GM23338 (cell line): ENCODE data around the gene SLC27A4. TPM values are rescaled to one million over a fixed set of nuclear protein-coding genes. Genes with fewer than 3 reads are reported as not detected.

Experiments
- ATAC-seq: fragments of 200-7000 bp; cut with Tn5 transposase; 3 replicates; pipeline ENCODE4 v1.9.1; 2020
- DNase-seq: peaks from one replicate; pipeline ENCODE4 v3.0.0-alpha.2; 2015; ENCODE audit warnings: low spot score
- H2AFZ ChIP-seq: fragments of 200-600 bp; sonication (generic); 2 replicates; pipeline ENCODE4 v1.8.0; 2016; ENCODE audit warnings: antibody characterized with exemption, mild to moderate bottlenecking, moderate library complexity
- H3F3A ChIP-seq: fragments of 200-600 bp; sonication (generic); replicated peaks from 2 replicates; pipeline ENCODE4 v1.8.0; 2017; ENCODE audit warnings: antibody characterized with exemption, mixed run types, low read depth
- H3K27ac ChIP-seq: fragments of 200-600 bp; sonication (generic); 2 replicates; pipeline ENCODE4 v1.6.1; 2016; ENCODE audit warnings: low read depth
- H3K27me3 ChIP-seq: fragments of 200-600 bp; sonication (generic); 2 replicates; pipeline ENCODE4 v1.8.0; 2016; ENCODE audit warnings: mild to moderate bottlenecking, mixed run types, moderate library complexity; ENCODE audit not compliant: insufficient read depth
- H3K36me3 ChIP-seq: fragments of 200-600 bp; sonication (generic); 2 replicates; pipeline ENCODE4 v1.8.0; 2016; ENCODE audit warnings: mild to moderate bottlenecking; ENCODE audit not compliant: insufficient read depth
- H3K4me1 ChIP-seq: fragments of 200-600 bp; sonication (generic); 2 replicates; pipeline ENCODE4 v1.8.0; 2016; ENCODE audit warnings: mild to moderate bottlenecking, moderate library complexity; ENCODE audit not compliant: insufficient read depth
- H3K4me2 ChIP-seq: fragments of 200-600 bp; sonication (generic); 2 replicates; pipeline ENCODE4 v1.7.1; 2017; ENCODE audit warnings: mixed run types
- H3K4me3 ChIP-seq: fragments of 200-600 bp; sonication (generic); 2 replicates; pipeline ENCODE4 v1.6.1; 2016; ENCODE audit warnings: mixed run types
- H3K79me2 ChIP-seq: fragments of 200-600 bp; sonication (generic); replicated peaks from 2 replicates; pipeline ENCODE4 v1.8.0; 2017; ENCODE audit warnings: mild to moderate bottlenecking; ENCODE audit not compliant: insufficient read depth
- H3K9me2 ChIP-seq: fragments of 200-600 bp; sonication (generic); 2 replicates; pipeline ENCODE4 v1.8.0; 2017; ENCODE audit not compliant: insufficient read depth
- H4K20me1 ChIP-seq: fragments of 200-600 bp; sonication (generic); replicated peaks from 2 replicates; pipeline ENCODE4 v1.8.0; 2017; ENCODE audit warnings: mild to moderate bottlenecking; ENCODE audit not compliant: insufficient read depth
- H3K27ac Mint-ChIP-seq: 2 replicates; pipeline ENCODE4 v1.8.0; 2020; ENCODE audit warnings: inconsistent platforms, mild to moderate bottlenecking, moderate library complexity, mixed read lengths
- H3K27me3 Mint-ChIP-seq: 3 replicates; pipeline ENCODE4 v1.8.0; 2022; ENCODE audit warnings: low read depth, mild to moderate bottlenecking, moderate library complexity, mixed read lengths, inconsistent platforms; ENCODE audit not compliant: insufficient read depth, poor library complexity
- H3K36me3 Mint-ChIP-seq: 3 replicates; pipeline ENCODE4 v1.8.0; 2021; ENCODE audit warnings: low read depth, mild to moderate bottlenecking, inconsistent platforms, moderate library complexity, mixed read lengths
- H3K4me1 Mint-ChIP-seq: 3 replicates; pipeline ENCODE4 v1.8.0; 2020; ENCODE audit warnings: mild to moderate bottlenecking, inconsistent platforms, mixed read lengths
- H3K4me3 Mint-ChIP-seq: 3 replicates; pipeline ENCODE4 v1.8.0; 2021; ENCODE audit warnings: moderate library complexity, mild to moderate bottlenecking, inconsistent platforms, mixed read lengths
- H3K9me3 Mint-ChIP-seq: 3 replicates; pipeline ENCODE4 v1.8.0; 2020; ENCODE audit warnings: moderate library complexity, mild to moderate bottlenecking, inconsistent platforms, mixed read lengths
- CREB1 ChIP-seq: fragments of 250-450 bp; sonication (Bioruptor Pico); IDR thresholded peaks from 2 replicates; pipeline ENCODE4 v1.5.0; 2020; ENCODE audit warnings: low read depth, mild to moderate bottlenecking, moderate library complexity
- EZH2 ChIP-seq: fragments of 200-600 bp; sonication (generic); IDR thresholded peaks from one replicate; pipeline ENCODE4 v1.8.0; 2017; ENCODE audit warnings: antibody characterized with exemption, mild to moderate bottlenecking, low read depth; ENCODE audit not compliant: unreplicated experiment
- EZH2phosphoT487 ChIP-seq: fragments of 200-600 bp; sonication (generic); IDR thresholded peaks from one replicate; pipeline ENCODE4 v1.8.1; 2018; ENCODE audit warnings: antibody characterized with exemption; ENCODE audit not compliant: unreplicated experiment
- JUNB ChIP-seq: IDR thresholded peaks from one replicate; pipeline ENCODE4 v1.6.1; 2016; ENCODE audit warnings: antibody characterized with exemption; ENCODE audit not compliant: unreplicated experiment
- NANOG ChIP-seq: IDR thresholded peaks from 2 replicates; pipeline ENCODE4 v1.6.1; 2016; ENCODE audit warnings: antibody characterized with exemption, borderline replicate concordance
- POLR2AphosphoS5 ChIP-seq: IDR thresholded peaks from 2 replicates; pipeline ENCODE4 v1.6.1; 2016; ENCODE audit warnings: antibody characterized with exemption, low read depth
- REST ChIP-seq: IDR thresholded peaks from one replicate; pipeline ENCODE4 v1.6.1; 2018; ENCODE audit warnings: antibody characterized with exemption; ENCODE audit not compliant: unreplicated experiment
- STAT1 ChIP-seq: IDR thresholded peaks from one replicate; pipeline ENCODE4 v1.6.1; 2016; ENCODE audit warnings: antibody characterized with exemption; ENCODE audit not compliant: unreplicated experiment
- ZNF114 ChIP-seq: fragments of 250-450 bp; sonication (Bioruptor Pico); IDR thresholded peaks from 2 replicates; pipeline ENCODE4 v1.5.0; 2020; ENCODE audit warnings: mild to moderate bottlenecking, moderate library complexity
- ZNF331 ChIP-seq: fragments of 250-450 bp; sonication (Bioruptor Pico); IDR thresholded peaks from 2 replicates; pipeline ENCODE4 v1.5.0; 2020; ENCODE audit warnings: low read depth, mild to moderate bottlenecking, moderate library complexity
- ZNF462 ChIP-seq: fragments of 250-450 bp; sonication (Bioruptor Pico); IDR thresholded peaks from 2 replicates; pipeline ENCODE4 v1.5.0; 2020; ENCODE audit warnings: mild to moderate bottlenecking, moderate library complexity
- polyA plus RNA-seq: library from polyadenylated mRNA; unstranded; fragments of >200 nt; fragmentation: Nextera tagmentation; extraction: Ambion mirVana; gene quantifications from 2 replicates; pipeline ENCODE4 v1.2.1, GENCODE V29; 2016
- total RNA-seq: library from RNA; depleted of rRNA; stranded (reverse); fragments of >200 nt; shearing (Covaris generic); gene quantifications from 2 replicates; pipeline ENCODE4 v1.2.3, GENCODE V29; 2014

The SLC27A4 gene
- total and polyA plus RNA-seq, 2 experiments from 2014 or later: 7.9 to 25.3 TPM

GRCh38 chr9:128406848-128407391 is 66.6 kb downstream of the SLC27A4 start:
- DNase-seq (no peak), ATAC-seq (no peak; the same call in 2 of the 3 replicates)
- H3K9me2 ChIP-seq: no peaks in the 10 kb centered on the region
- H2AFZ ChIP-seq: no peak overlapping the region
- no peaks in the 10 kb centered on the region; the same call in 1 of the 2 replicates for H4K20me1 ChIP-seq
- H3K79me2 ChIP-seq: no peaks in the 10 kb centered on the region
- peaks cover 40% of the 10 kb centered on the region for H3K4me1 Mint-ChIP-seq
- H3K4me3 Mint-ChIP-seq: no peak overlapping the region
- peaks cover 14% of the 10 kb centered on the region; the same call in 1 of the 2 replicates for H3F3A ChIP-seq
- TF ChIP-seq ZNF331 (CRISPR knock-in tag) (no peak), REST (no peak), EZH2 (no peak), CREB1 (no peak), NANOG (no peak), EZH2phosphoT487 (no peak), STAT1 (no peak), POLR2AphosphoS5 (no peak), ZNF114 (no peak), JUNB (no peak), ZNF462 (CRISPR knock-in tag) (no peak)
- peaks cover 100% of the 10 kb centered on the region for H3K27me3 ChIP-seq
- H3K4me2 ChIP-seq: no peak overlapping the region
- no peaks in the 10 kb centered on the region for H3K36me3 Mint-ChIP-seq
- no peak overlapping the region for H3K4me3 ChIP-seq
- 0 out of 3 replicates have a peak, but pooled peaks cover 2% of the 10 kb centered on the region for H3K9me3 Mint-ChIP-seq
- no peak overlapping the region for H3K27ac ChIP-seq
- H3K36me3 ChIP-seq: no peaks in the 10 kb centered on the region
- peaks cover 35% of the 10 kb centered on the region for H3K4me1 ChIP-seq
- no peak overlapping the region for H3K27ac Mint-ChIP-seq
- H3K27me3 Mint-ChIP-seq: peaks cover 94% of the 10 kb centered on the region
